G401.6 (cell line): ENCODE measurements around the gene GCG.

Experiments
- FAIRE-seq: peaks from 2 replicates; lab custom pipeline; 2012; peaks lifted over from hg19 to GRCh38; lab: Jason Lieb, UNC

GCG gene

GRCh38 chr2:162152147-162152546 lies at the start of gene GCG:
TSS of gene GCG (minus strand) at chr2:162152247. CDS start at chr2:162149178, 3,069 bp downstream.
- FAIRE-seq = no peak

- FAIRE-seq = no peak
Observed at GRCh38 chr2:162200636-162201035, 48.6 kb upstream of the GCG start.

- FAIRE-seq = no peak
Observed at GRCh38 chr2:162199913-162200312, 47.9 kb upstream of the GCG start.

DNA sequence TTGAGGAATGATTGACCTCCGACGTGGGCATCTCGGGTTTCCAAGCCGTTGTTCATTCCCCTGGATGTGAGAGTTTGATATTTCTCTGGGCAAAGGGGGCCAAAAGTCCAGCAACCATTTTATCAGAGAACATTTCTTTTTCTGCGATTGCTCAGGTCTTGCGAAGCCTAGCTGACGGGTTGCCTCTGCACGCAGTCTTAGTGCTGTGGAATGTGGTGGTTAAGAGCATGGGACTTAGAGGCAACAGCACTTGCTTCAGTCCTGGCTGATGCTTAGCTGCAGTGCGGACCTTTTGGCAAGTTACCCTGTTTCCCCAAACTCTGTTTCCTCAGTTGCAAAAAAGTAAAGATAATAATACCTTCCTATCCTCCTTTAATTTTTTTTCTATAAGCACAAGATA lies 46.2 kb upstream of the GCG start:
- no peak for FAIRE-seq

- no peak for FAIRE-seq
Observed at GRCh38 chr2:162197069-162197825, 45.2 kb upstream of the GCG start.

DNA sequence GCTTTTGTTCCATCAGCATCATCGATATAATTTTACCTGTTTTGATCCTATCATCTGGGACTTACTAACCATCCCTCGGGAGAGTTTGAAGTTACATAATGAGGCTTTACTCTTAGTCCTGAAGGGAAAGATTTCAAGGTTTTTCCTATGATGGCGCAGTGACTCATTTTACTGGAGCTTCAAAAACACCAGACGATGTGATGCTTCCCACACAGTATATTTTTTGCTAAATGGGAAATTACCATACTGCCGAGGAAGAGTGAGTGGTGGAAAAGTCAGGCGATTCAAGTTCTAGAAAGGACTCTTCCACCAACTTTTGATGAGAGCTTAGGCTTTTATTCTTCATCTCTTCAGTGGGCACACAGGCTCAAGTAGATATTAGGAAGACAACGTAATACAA lies 44.6 kb upstream of the GCG start:
- FAIRE-seq = no peak

- no peak for FAIRE-seq
Observed at GRCh38 chr2:162188451-162188850, 36.4 kb upstream of the GCG start.

DNA sequence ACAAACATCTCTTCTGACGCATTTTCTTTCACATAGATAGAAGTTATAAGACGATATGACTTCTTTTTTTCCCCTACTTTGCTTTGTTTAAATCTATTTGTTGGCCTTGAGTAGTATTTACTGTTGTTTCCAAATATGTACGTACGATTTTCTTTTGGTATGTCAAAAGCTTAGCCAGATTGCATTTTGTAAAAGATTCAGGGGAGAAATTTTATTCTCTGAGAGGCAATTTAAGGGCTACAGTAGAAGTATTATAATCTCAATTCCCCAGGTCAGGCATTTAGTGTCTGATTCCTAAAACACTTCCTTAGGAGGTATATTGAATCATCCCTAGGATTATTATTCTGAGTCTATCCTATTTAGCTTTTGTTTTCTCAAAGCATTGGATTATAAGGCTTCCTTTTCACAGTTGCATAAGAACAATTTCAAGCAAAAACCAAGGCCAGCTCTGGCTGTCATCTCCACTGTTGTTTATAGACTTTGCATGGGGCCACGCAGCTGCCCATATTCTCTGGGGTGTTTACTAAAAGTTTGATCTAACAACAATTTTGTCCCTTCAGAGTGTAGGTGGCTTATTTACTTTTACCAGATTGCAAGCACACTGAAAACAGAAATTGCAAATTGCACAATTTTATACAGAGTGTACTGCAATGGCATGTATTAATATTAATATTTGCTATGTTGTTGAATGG lies 33.6 kb upstream of the GCG start:
- no peak for FAIRE-seq

DNA sequence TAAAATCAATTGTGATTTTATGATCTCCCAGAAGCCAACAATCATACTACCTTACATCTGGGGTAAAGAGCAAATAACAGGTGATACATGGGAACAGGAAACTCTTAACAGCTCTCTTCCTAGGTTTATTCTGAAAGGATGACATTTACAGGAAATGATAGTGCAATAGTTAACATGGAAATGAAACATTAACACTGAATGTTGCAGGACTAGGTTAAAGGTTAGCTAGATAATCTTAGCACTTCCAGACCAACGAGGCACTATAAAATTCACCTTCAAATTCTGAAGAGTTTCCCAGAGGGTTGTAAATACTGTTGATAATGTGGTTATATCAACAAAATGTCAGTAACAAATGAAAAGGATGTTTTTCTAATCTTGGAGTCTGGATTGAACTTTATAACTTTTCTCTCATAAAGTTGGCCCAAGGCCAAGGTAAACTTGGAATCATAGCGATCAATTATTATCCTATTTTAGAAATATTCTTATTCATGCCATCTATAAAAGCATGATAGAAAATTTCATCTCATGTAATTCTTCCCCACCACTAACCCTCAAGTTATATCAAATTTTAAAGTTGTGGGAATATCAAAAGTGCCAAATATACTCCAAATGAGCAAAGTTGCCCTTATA lies 32.9 kb upstream of the GCG start:
- no peak for FAIRE-seq

DNA sequence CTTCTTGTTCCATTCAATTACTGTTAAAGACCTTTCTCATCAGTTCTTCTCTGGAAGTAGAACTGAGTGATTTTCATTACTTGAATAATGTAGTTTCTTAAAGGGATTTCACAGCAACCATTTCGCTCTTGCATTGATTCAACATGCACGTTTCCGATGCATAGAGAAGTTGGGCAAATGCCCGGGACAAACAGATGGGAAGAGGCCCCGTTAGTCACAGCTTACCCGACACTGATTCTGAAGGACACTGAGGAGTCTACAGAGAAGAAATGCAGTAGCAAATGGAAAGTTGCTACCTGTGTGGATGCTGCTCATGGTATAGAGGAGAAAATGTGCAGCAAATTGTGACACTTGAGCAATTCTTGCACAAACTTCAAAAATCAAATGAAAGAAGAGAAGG lies 32.3 kb upstream of the GCG start:
- no peak for FAIRE-seq

DNA sequence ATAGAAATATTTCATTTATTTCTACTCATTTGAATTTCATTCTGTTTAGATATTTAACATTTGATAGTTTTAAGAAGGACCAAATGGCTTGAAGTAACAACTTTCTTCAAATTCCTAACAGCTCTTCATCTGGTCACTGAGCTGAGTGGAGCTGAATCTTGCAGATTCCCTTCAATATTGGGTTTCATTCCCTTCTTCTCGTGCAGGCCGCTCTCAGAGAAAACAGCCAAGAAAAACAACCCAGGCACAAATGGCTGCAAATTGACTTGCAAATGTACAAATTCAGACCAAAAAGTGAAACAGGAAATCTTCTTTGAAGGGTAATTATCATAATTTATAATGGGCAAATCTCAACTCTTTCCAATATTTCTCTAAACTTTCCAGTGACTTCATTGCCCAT lies 30.3 kb upstream of the GCG start:
- no peak for FAIRE-seq

- no peak for FAIRE-seq
Observed at GRCh38 chr2:162177301-162177700, 25.3 kb upstream of the GCG start.

GRCh38 chr2:162175714-162176113 lies 23.7 kb upstream of the GCG start:
- FAIRE-seq = no peak

DNA sequence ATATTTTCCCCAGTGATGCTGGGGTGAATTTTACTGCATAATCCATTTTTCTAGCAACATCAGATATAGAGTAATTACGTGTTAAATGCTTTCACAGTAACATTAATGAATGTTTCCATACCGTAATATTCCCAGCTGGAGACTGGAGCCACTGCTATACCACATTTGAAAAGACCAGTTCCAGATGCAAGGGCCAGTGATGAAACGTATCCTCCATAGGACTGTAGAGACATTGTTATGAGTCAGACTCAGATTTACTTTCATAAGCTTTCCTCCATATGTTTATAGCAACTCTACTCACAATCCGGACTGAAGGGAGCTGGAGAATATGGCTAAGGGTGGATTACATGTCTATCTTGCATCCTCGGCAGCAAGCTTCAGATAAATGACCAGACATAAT lies 22.7 kb upstream of the GCG start:
- no peak for FAIRE-seq

GRCh38 chr2:162172802-162173370 lies 20.8 kb upstream of the GCG start:
- FAIRE-seq = no peak

GRCh38 chr2:162166745-162167144 lies 14.7 kb upstream of the GCG start:
- FAIRE-seq = no peak

GRCh38 chr2:162166174-162166573 lies 14.1 kb upstream of the GCG start:
- FAIRE-seq = no peak

DNA sequence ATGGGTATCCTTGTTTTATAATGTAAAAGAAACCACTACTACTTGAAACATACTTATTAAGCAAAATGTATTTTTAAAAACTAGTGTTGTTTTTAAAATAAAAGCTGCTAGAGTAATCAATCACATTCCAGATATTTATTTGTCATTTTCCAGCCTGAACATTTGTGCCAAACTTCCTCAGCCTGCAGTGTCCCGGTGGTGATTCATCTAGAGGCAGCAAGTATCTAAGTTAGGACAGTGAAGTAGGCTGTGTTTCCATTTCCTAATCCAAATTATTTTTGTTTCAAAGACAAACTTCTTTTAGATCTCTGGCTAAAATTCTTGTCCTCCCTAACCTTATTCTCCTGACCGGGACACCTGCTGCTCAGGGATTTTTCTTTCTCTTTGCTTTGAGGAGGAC lies 12.8 kb upstream of the GCG start:
- FAIRE-seq = no peak

DNA sequence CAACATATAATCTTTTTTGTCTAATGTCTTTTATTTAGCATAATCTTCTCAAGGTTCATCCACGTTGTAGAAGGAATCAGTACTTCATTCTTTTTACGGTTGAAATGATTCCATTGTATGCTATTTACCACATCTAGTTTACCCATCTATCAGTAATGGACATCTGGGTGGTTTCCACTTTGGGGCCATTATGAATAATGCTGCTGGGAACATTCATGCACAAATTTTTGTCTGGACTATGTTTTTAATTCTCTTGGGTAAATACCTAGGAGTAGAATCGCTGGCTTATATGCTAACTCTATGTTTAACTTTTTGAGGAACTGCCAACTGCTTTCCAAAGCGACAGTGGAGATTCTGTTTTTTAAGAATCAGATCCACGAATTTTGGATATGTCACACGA lies 7.4 kb upstream of the GCG start:
- no peak for FAIRE-seq

GRCh38 chr2:162156149-162156548 lies 4.1 kb upstream of the GCG start:
- FAIRE-seq = no peak

DNA sequence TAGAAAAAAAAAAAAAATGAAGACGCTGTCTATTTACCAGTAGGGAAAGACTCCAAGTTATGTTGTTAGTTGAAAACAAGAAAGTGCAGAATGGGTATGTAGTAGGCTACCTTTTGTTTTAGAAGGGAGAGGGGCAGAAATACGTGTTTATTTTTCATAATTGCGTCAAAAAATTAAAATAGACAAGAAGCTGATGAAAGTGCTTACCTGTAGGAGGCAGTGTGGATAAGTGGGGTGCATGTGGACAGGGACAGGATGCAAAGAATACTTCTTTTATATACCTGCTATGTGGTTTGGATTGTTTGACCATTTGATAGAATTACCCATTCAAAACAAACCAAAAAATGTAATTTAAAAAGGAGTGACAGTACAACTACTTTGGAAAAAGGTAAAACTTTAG lies 3.0 kb upstream of the GCG start:
- no peak for FAIRE-seq

DNA sequence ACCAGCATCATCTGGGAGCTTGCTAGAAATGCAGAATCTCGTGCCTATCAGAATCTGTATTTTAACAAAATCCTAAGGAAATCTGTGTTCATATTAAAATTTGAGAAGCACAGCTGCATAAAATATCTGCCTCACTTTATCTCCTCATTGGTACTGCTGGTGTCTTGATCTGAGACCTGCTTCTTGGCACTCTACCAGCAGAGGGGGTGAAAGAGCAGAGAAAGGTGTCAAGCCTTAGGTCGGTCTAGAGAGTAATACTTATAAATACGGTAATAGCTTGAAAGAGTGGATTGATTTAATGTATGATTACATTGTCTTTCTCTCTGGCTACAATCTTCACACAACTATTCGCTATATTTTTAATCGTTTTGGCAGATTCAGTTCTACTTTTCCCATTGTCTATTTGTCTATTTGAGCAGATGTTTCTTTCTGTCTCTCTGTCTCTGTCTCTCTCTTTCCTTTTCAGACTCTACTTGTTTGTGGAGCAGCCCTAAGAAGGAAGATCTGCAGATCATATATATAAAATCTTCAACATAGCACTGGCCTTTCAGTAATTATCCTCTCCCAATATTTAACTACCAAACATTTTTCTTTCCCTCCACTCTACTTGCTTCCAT lies 1.7 kb upstream of the GCG start:
- peak; percentile 51 for FAIRE-seq

DNA sequence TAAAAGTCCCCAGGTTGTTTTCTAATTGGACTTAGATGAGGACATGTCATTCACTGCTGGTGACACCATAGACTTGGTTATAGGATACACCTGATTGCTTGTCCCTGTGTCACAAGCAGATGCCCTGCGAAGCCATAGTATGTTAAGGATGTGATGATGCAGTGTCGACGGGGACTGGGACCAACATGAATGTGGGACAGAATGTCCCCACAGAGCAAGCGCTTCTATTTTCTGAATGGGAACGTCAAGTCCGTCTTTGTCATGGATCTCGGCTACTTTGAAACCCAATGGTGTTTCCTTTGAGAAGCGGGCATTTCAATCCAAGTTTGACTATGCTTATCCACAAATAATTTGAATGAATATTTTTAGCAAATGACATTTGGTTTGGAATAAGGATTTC lies 2.1 kb downstream of the GCG start:
- no peak for FAIRE-seq
